GM12864 (cell line): ENCODE measurements around the gene DDT.
"Not testable (repeated sequence)": the region's sequence is repeated elsewhere in the genome, so short reads cannot be mapped to it uniquely, and the experiment has no call there.

ENCODE experiments used
- DNase-seq: peaks from one replicate; pipeline ENCODE4 v3.0.0-alpha.2; 2011; ENCODE audit warnings: low read depth
- H3K4me3 ChIP-seq: 2 replicates; pipeline ENCODE4 v1.5.1; 2011; ENCODE audit warnings: mild to moderate bottlenecking, low read depth, low read length, control low read depth
- TF ChIP-seq, protein P1 (sequence below): IDR thresholded peaks from 2 replicates; pipeline ENCODE4 v1.5.1; 2011; ENCODE audit warnings: low read depth, mild to moderate bottlenecking, moderate library complexity, low read length, control low read depth, inconsistent platforms; ENCODE audit errors: missing control alignments

Gene DDT

DNA sequence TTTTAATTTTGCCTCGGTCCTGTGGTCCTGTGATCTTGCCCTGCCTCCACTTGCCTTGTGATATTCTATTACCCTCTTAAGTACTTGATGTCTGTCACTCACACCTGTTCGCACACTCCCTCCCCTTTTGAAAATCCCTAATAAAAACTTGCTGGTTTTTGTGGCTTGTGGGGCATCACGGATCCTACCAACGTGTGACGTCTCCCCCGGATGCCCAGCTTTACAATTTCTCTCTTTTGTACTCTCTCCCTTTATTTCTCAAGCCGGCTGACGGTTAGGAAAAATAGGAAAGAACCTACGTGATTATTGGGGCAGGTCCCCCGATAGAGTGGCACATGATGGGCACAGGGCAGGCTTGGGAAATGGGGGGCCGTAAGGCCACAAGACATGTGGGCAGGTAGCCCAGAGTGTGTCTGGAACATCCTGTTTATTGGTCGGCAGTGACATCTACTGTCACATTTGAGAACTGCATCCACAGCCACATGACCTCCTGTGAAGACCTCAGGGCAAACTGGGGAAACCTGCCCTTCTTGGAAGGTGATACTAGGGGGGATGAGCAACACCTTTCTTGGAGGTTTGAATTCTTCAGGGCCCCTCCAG lies 17.8 kb downstream of the DDT start:
- peak; percentile 52 for DNase-seq
- TF ChIP-seq, protein P1, sequence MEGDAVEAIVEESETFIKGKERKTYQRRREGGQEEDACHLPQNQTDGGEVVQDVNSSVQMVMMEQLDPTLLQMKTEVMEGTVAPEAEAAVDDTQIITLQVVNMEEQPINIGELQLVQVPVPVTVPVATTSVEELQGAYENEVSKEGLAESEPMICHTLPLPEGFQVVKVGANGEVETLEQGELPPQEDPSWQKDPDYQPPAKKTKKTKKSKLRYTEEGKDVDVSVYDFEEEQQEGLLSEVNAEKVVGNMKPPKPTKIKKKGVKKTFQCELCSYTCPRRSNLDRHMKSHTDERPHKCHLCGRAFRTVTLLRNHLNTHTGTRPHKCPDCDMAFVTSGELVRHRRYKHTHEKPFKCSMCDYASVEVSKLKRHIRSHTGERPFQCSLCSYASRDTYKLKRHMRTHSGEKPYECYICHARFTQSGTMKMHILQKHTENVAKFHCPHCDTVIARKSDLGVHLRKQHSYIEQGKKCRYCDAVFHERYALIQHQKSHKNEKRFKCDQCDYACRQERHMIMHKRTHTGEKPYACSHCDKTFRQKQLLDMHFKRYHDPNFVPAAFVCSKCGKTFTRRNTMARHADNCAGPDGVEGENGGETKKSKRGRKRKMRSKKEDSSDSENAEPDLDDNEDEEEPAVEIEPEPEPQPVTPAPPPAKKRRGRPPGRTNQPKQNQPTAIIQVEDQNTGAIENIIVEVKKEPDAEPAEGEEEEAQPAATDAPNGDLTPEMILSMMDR = peak; percentile 91
- not testable (repeated sequence) for H3K4me3 ChIP-seq

DNA sequence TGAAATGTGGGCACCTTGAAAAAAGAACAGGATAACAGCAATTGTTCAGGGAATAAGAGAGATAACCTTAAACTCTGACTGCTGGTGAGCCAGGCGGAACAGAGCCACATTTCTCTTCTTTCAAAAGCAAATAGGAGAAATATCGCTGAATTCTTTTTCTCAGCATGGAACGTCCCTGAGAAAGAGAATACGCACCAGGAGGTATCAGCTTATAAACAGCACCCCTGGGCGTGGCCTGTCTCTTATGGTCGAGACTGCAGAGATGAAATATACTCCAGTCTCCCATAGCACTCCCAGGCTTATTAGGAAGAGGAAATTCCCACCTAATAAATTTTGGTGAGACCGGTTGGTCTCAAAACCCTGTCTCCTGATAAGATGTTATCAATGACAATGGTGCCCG lies 18.4 kb downstream of the DDT start:
- not testable (repeated sequence) for H3K4me3 ChIP-seq, DNase-seq

DNA sequence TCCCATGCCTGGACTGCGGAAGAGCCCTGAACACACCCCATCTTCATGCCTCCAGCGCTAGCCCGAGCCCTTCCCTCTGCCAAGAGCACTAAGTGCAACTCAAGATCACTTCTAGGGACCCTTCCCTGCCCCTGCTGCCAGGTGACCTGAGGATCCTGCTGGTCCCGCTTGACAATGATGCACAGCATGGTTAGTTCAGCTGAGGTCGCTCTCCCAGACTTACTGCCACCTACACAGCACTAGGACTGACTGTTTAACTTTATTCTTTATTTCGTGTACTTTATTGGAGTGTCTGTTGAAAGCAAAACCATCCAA lies 19.3 kb downstream of the DDT start:
- not testable (repeated sequence) for H3K4me3 ChIP-seq, DNase-seq

DNA sequence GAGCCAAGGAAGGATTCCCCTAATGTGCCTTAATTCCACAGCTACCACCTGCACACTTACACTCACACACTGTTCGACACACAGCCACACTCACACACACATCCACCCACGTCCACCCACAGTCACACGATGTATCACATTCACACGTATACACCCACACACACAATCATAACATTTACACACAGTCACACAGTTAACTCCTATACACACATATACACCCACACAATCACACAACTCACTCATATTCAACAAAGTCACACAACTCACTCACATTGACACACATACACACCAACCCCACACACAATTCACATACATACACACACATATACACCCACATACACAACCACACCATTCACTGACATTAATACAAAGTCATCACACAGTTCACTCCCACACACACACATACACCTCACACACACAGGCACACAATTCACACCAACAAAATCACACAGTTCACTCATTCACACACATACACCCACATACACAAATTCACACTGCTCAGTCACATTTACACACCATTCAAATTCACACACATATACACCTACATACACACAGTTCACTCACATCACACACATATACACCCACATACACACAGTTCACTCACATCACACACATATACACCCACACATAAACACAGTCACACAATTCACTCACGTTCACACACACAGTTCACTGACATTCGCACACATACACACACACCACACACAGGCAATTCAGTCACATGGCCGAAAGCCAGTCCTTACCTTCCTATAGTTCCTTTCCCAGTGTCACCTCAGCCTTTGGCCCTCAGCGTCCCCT lies 19.8 kb downstream of the DDT start:
- not testable (repeated sequence) for DNase-seq, H3K4me3 ChIP-seq

DNA sequence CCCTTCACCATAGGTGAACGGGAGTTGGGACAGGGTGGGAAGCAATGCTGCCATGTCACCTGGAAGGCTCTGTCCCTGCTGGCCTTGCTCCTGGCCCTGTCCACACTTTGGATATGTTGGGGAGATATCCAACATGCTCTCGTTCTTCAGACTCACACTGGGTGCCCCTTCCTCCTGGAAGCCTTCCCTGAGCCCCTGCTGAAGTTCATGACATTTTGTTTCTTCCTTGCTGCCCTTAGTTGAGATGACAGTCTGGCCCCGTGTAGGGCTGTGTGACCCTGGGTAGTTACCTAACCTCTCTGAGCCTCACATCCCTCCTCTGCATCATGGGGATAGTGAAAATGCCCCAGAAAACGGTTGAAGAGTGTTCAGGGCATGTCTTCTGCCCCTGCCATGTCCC lies 20.8 kb downstream of the DDT start:
- DNase-seq, H3K4me3 ChIP-seq: not testable (repeated sequence)

DNA sequence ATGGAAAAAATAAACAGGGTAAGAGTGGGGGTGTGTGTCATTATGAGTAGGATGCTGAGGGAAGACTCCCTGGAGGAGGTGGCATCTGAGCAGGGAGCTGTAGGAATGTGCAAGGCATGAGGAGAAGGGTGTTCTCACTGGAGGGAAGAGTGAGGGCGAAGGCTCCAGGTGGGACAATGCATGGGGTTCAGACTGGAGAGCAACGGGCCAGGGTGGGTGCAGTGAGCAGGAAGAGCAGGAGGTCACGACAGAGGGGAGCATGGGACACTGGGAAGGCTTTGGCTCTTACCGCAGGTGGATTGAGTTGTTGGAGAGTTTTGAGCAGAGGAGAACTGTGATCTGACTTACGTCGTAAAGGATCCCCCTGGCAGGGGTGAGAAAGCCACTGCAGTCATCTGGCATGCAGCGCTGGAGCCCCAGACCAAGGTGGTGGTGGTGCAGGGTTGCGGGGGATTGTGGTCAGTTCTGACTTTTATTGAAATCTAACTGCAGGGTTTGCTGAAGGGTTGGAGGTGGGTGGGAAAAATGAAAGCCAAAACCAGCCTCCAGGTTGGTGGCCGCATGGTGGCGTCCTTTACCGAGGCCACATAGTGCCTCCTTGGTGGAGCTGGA lies 21.3 kb downstream of the DDT start:
- not testable (repeated sequence) for DNase-seq, H3K4me3 ChIP-seq

DNA sequence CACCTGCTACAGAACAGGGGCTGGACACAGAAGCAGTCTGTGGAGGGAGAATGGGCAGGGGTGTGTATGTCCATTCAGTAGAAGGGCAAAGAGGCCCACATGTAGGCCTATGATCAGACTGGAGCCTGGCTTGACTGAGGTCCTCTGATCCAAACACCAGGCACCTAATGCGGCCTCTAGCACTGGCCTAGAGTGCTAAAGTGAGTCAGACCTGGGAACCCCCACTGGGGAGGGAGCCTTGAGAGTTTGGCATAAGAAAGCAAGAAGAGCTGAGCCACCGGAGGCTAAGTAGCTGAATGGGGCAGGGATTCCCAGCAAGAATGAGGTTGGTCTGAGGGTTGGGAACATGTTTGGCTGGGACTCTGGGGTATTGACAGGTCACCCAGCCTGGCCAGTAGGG lies 22.9 kb downstream of the DDT start:
- DNase-seq, H3K4me3 ChIP-seq: not testable (repeated sequence)

DNA sequence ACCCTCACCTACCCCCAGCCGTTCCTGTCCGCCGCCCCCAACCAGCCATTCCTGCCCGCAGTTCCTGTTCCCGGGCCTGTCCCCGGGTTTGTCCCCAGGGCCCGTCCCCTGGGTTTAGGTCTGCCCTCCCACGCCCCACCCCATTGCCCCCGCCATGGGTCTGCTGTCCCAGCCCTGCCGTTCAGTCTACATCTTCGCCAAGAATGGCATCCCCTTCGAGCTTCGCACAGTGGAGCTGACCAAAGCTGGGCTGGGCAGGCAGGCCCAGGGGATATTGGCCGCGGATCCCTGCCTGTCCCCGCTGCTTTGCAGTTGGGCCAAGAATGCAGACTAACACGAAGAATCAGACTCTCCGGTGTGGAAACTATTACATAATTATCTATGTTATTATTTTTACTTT lies 24.5 kb downstream of the DDT start:
- not testable (repeated sequence) for DNase-seq

DNA sequence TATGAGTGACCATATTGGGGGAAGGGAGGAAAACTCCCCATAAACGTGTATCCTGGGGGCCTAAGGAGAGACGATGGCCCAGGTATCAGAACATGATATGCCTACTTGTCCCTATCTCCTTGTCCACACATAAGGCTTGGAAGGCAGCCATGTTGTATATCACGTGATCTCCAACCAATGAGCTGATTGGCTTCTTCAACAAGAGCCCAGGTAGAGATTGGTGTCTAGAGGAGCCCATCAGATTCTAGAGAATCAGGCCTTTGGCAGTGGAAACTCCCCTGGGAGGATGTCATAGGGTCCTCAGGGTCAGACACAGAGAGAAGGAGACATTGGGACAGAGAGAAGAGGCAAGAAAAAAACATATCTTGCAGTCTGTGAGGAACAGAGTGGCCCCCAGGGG lies 26.9 kb downstream of the DDT start:
- DNase-seq, H3K4me3 ChIP-seq: not testable (repeated sequence)

More for the DNA sequence above, 24.5 kb downstream of the DDT start:
- not testable (repeated sequence) for H3K4me3 ChIP-seq

DNA sequence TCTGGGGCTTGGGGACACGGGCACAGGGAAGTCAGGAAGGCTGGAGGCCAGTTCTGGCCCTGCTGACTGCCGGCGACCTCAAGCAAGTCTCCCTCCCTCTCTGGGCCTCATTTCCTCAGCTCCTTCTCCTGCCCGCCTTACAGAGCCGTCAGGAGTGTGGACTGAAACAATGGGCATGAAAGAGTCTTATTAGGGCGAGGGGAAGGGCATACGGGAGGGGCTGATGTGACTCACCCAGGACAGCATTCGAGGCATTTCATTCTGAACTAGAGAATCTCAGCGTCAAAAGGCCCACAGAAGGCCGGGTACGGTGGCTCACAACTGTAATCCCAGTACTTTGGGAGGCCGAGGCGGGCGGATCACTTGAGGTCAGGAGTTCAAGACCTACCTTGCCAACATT lies 34.1 kb downstream of the DDT start:
- not testable (repeated sequence) for H3K4me3 ChIP-seq, DNase-seq

DNA sequence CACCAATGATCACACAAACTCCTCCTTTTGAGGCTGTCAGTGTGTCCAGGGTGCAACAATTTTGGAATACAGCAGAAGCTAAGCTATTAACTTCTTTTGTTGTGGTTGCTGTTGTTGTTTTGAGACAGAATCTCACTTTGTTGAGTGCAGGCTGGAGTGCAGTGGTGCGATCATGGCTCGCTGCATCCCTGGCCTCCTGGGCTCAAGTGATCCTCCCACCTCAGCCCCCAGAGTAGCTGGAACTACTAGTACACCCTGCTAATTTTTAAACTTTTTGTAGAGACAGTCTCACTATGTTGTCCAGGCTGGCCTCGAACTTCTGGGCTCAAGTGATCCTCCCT lies 35.3 kb downstream of the DDT start:
- no peak for DNase-seq
- no peak overlapping the region for H3K4me3 ChIP-seq
- TF ChIP-seq, protein P1 = no peak

DNA sequence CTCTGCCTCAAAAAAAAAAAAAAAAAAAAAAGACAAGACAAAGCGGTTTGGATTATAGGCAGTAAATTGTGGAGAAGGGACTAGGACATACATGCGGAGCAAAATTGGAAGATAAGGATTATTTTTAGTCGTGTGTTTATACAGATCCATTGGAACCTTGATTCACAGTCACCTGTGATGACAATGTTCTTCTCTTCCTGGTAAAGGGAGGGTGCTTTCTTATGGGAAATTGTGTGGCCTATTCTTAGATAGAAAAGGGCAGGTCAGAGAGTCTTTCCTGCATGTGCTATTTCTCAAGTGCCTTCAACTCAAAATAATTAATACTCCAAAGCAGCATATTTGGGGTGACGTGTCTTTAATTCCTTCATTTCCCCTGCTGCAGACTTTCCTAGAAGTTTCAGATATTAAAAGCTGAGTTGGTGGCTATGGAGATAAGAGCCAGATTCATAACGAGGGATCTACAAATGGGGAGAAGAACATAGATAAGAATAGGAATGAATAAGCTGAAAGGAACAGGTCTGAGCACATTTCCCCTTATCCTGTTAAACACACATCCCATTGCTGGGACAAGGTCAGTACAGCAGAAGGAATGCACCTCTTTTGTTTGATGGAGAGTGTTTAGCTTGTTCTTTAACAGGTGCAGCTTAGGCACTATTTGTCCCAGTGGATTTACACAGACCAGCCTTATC lies 35.8 kb downstream of the DDT start:
- TF ChIP-seq, protein P1 = no peak
- no peak overlapping the region for H3K4me3 ChIP-seq
- no peak for DNase-seq
